Left renal cortex interstitium (tissue), 4 donors: Measurements from ENCODE around the gene PPDPF. TPM values are rescaled to one million over a fixed set of nuclear protein-coding genes. Genes with fewer than 3 reads are reported as not detected.
A peak's percentile ranks its signal among the peaks of the same experiment; 100 is the strongest.

Experiments used
- DNase-seq, 4 donors: peaks; one replicate each; pipeline ENCODE4 v3.0.0-alpha.2; 2013; ENCODE audit warnings: low read depth in 4 of 4, low spot score in 2 of 4, missing footprints in 1 of 4
- polyA plus RNA-seq, 4 donors: library from polyadenylated mRNA; unstranded; fragments of 120-200 nt; gene quantifications; one replicate each; pipeline ENCODE4 v1.2.1, GENCODE V29; 2013; ENCODE audit not compliant: insufficient read length in 4 of 4

PPDPF gene
- polyA plus RNA-seq, 4 donors = 118 to 425 (median 326) TPM

GRCh38 chr20:63487116-63487764, 33.3 kb upstream of the PPDPF start:
- DNase-seq = no peak

DNA sequence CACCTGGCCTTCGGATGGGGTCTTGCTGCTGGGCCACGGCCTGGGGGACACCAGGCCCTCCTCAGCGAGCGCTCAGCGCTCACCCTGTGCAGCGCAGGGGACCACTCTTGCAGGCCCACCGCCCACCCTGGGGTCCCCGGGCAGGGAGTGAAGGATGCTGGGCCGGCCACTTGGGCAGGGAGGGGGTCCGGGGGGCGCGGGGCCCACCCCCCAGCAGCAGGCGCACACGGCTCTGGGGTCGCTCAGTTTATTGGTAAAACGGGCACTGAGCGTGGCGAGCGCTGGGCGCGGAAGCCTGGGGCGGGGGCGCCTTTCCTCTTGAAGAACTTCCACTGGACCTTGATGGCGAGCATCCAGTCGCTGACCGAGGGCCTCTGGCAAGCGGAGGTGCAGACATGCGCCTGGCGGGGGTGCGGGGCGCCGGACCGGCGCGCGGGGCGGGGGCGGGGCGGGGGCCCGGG, 32.8 kb upstream of the PPDPF start:
- no peak for DNase-seq

GRCh38 chr20:63488315-63489251, 32.0 kb upstream of the PPDPF start:
- no peak for DNase-seq

DNA sequence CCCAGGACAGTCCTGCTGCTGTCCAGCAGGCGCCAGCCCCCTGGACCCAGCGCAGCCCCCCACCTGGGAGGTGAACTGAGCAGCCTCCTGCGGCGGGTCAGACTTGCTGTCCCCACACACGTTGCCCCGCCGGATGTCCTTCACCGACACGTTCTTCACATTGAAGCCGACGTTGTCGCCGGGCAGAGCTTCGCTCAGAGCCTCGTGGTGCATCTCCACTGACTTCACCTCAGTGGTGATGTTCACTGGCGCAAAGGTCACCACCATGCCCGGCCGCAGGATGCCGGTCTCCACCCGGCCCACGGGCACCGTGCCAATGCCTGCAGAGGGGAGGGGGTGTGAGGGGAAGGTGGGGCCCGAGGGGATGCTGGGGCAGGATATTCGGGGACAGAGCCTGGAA, 30.1 kb upstream of the PPDPF start:
- DNase-seq = no peak

DNA sequence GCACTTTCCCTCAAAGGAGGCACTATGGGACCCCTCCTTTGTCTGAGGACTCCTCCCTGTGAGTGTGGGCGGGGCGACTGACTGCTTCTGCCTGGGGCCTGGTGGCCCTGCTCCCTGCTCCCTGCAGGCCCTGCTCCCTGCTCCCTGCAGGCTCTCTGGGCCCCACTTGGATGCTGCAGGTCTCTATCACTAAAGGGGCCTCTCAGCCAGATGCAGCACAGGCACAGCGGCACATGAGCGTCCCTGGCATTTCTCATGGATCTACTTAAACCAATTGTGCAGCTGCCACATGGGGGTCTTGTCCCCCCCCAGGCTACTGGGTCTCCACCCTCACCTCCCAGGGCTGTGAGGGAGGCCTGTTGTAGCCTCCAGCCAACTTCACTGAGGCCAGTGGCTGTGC, 29.5 kb upstream of the PPDPF start:
- DNase-seq = no peak

GRCh38 chr20:63491635-63492230, 28.8 kb upstream of the PPDPF start:
- no peak for DNase-seq

GRCh38 chr20:63492518-63492917, 28.0 kb upstream of the PPDPF start:
- DNase-seq = no peak

GRCh38 chr20:63492982-63493381, 27.6 kb upstream of the PPDPF start:
- DNase-seq = no peak

DNA sequence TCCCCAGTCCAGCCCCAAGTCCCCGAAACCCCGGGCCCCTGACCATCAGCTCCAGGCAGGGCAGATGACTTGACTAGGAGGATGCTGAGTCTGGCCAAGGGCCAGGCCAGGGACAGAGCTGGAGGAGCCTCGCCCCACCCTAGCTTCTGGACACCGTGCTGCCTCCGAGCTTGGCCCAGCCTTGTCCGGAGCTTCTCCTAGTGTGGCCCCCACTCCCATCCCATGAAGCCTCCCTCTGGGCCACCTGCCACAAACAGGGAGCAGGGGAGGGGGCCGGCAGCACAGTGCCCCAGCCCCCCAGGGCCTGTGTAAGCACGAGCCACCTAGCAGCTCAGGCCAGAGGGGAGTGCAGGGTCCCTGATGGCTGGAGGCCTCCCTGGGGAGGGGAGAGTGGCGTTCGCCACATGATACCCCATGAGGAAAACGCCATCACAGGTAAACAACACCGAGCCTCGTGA, 27.0 kb upstream of the PPDPF start:
- no peak for DNase-seq

DNA sequence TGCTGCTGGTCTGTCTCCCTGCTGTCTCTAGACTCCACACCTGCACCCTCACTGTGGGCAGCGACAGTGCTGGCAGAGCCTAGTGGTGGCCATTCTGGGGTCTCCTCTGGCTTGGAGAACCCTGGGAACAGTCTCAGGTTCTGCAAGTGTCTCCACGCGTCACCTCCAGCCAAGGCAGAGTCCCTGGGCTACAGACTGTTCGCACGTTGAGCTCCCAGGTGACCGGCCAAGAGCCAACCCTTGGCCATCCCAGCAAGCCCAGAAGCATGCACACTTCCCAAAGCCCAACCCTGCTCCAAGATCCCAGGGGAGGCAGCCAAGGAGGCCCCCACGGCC, 26.5 kb upstream of the PPDPF start:
- DNase-seq = no peak

- no peak for DNase-seq
These were observed 26.0 kb upstream of the PPDPF start for GRCh38 chr20:63494420-63495166.

DNA sequence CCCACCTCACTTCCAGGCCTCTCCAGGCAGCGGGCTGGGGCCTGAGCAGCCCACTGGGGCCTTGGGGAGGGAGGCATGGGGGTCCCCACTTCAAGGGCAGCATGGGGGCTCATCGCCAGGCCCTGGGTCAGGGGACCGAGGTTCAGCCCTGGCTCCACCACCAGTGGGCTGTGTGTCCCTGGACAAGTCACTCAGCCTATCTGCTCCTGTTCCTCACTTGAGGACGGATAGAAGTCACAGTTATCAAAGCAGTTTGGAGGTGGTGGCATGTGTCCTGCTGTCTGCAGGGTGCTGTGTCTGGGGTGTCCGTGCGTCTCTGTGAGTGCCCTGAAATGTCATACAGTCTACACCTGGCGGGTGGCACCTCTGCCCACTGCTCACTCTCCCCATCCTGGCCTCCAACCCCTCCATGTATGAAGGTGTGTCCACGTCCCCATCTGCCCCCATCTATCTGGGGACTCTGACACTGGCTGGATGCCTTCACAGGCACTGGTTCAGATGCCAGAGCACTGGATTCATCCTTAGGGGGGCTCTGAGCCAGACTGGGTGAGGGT, 25.3 kb upstream of the PPDPF start:
- DNase-seq = no peak

- DNase-seq = peak in 1 of 4 donors; percentile 36
These were observed 24.6 kb upstream of the PPDPF start for GRCh38 chr20:63495741-63496595.

GRCh38 chr20:63496596-63497120, 23.9 kb upstream of the PPDPF start:
- no peak for DNase-seq

DNA sequence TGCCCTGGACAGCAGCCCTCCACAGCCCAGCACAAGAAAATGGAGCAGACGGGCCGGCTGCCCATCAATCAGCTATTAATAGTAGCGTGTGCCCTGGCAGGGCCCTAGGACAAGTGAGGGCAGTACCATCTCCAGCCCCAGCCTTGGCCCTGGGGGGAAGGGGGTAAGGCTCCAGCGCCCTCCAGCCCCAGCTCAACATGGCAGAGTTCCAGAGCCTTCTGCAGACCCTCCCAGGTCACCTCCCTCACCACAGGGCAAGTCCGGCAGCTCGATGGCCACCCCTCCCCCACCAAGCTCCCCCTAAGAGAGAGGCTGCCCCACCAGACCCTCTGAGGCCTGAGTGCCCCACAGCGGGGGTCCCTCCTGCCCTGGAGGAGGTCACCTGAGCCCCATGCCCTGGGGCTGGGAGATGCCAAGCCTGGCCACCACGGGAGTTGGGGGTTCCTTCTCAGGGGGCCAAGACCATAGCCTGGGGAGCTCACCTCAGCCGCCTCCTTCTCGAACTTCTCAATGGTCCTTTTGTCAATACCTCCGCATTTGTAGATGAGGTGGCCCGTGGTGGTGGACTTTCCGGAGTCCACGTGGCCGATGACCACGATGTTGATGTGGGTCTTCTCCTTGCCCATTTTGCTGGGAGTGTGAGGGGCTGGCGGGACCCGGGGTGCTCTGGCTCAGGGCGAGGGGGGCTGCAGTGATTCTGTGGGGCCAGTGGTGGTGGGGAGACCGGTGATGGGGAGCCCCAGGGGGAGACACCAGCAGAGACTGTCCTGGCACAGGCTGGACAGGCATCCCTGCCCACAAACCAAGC, 23.2 kb upstream of the PPDPF start:
- DNase-seq = no peak

DNA sequence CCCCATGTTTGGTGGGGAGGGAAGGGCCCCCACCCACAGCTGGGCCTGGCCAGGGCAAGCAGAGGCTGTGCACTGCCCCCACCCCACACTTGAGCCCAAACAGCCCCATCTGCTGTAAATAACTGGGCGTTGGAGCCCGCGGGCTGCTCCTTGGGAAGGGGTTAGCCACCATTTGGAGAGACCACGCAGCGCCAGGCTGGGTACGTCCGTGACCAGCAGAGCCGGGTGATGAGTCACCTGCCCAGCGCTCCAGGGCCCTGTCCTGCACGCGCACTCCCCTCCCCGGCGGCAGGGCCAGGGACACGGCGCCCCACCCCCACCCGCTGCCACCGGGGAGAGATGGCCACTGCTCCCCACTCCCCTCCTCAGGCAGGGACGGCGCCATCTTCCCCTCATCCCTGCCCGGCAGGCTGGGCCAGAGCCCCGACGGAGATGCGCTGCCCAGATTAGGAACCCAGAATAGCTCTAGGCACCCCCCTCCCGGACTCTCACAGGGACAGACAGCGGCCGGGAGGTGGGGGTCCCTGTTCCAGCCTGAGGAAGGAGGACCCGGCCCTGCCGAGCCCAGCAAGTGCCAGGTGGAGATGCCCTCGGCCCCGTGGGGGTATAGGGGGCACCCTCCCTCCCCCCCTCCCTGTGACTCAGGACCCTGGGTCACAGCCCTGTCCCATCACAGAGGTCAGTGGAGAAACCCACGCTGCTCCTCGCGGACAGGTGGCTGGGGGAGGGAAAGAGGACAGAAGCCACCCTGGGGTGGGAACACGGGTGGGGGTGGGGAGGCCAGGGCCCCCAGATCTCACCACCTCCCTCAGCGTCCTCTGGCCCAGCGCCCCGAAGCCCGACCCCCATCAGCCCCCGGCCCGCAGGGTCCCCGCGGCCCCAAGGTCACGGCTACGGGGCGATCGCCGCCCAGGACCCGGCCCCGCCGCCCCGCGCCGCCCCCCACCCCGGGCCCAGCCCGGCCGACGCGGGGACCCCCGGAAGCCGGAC, 22.3 kb upstream of the PPDPF start:
- no peak for DNase-seq

DNA sequence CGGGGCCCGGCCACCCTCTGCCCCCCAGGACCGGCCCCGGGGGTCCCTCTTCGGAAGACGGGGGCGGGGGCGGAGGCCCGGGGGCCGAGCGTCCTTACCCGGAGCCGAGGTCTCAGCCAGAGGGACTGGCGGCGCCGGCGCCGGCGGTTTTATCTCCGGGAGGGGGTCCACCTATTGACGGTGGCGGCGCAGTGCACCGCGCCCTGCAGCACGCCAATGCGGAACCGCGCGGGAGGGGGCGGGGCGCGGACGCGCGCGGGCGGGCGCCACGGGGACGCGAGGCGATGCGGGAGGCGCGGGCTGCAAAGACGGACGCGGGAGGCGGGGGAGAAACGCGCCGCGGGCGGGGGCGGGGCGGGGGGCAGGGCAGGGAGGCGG, 21.6 kb upstream of the PPDPF start, which contains the start of gene EEF1A2:
Gene EEF1A2 (minus strand): TSS at position 124 of the 378 bp plus-strand sequence. CDS start 1,320 bp downstream, outside the sequence.
- no peak for DNase-seq
